NCI-H1436 (cell line): ENCODE results near the gene GNAI1.

Experiments used
- DNase-seq: peaks from one replicate; lab custom pipeline; 2025; lab: John Stamatoyannopoulos, UW

GNAI1 gene

GRCh38 chr7:80213814-80214213 is 79.2 kb downstream of the GNAI1 start:
- DNase-seq: no peak

DNA sequence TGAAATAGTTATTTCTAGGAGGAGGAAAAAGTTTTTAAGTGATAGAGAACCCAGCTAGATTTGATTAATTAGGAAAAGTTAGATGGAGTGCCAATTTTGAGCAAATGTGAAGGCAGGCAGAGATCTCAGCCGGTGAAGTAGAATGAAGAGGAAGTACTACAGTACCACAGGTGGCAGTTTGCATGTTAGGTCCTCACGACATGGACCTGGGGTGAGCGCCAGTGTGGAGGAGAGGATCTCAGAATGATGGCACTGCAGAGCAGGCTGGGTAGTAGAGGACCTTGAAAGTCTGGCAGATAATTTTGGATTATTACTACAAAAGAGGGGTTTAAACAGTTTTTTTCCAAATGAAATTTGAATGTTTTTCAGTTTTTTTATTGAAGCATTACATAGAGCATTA is 81.1 kb downstream of the GNAI1 start:
- no peak for DNase-seq

GRCh38 chr7:80216996-80217842 is 82.6 kb downstream of the GNAI1 start:
- DNase-seq: no peak

DNA sequence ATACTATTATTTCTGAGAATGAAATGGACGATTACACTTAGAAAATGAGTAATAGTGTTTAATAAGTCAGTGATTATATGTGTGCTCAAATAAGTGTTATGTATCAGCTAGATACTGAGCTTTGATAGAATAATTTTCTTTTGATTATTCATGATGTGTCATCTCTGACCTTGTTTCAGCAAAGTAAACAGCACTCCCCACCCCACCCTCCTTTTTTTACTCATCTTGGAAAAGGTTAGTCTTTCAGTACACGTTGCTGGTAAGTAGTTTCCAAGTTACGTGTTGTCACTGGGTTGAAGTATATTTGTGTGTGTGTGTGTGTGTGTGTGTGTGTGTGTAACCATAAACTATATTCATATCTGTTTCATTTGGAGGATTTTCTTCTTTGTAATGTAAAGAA is 84.1 kb downstream of the GNAI1 start:
- no peak for DNase-seq

- no peak for DNase-seq
These were observed 85.5 kb downstream of the GNAI1 start for GRCh38 chr7:80220022-80220634.

DNA sequence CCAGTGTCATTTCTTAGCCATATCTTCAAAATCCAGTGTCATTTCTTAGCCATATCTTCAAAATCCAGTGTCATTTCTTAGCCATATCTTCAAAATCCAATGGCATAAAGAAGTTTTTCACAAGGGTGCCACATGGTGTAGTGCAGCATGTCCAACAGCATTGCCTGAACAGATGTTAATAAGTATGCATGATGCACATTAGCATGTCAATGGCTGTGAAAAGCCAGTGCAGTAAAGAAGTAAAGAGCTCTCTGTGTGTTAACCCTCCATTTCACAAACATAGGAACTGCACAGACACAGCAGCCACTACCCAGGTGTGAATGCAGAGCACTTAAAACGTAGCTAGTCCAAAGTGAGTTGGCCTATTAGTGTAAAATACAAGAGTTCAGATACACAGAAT is 89.8 kb downstream of the GNAI1 start:
- no peak for DNase-seq

GRCh38 chr7:80225361-80225760 is 90.7 kb downstream of the GNAI1 start:
- no peak for DNase-seq

DNA sequence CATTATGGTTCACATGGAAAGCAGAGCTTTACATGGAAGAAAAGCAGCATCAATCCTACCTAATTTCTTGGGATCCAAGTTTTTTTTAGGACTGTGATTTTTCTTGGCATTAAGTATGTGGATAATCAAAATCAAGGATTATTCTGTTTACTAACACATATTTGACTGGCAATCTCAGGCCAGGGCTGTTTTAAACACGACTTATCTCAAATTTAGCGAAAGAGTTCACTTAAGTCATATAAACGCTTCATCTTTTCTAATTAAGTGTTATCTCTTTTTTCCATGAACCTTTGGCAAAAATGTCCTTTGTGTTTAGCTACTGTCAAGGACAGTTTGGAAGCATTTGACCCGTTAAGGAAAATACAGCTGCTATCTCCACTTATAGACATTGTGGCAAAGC is 92.0 kb downstream of the GNAI1 start:
- DNase-seq: no peak

DNA sequence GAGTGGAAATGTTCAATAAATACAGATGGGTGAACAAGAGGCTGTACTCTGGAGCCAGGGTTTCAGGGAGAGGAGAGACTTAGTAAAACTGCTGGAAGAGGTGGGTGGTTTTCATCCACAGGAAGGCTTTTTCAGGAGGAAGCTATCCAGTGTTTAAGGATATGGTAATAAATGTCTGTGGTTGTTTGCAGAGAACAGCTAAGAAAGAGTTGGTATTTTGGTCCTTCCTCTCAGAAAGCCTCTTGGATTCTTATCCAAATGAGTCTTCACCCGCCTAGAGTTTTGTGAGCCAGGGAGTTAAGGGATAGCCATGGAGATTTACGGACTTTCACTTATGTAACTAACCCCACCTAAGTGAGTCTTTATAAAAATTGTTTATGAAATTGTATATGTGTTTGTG is 95.7 kb downstream of the GNAI1 start:
- no peak for DNase-seq

DNA sequence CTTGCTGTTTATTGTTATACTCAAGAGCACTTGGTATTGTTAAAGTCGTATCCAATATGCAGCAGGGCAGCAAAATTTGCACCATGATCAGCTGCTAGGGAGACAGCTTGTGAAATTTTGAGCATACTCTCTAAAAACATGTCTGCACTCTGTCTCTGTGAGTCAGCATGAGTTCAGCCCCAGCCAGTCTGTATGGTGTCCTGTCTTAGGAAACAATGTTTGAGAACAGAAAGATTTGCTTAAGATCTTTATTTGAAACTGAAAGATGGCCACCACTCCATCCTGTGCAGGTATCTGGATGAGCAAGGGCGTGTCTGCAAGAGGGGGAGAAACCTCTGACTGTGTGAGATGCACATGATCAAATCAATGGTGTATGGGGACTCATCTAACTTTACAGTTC is 97.1 kb downstream of the GNAI1 start:
- no peak for DNase-seq

DNA sequence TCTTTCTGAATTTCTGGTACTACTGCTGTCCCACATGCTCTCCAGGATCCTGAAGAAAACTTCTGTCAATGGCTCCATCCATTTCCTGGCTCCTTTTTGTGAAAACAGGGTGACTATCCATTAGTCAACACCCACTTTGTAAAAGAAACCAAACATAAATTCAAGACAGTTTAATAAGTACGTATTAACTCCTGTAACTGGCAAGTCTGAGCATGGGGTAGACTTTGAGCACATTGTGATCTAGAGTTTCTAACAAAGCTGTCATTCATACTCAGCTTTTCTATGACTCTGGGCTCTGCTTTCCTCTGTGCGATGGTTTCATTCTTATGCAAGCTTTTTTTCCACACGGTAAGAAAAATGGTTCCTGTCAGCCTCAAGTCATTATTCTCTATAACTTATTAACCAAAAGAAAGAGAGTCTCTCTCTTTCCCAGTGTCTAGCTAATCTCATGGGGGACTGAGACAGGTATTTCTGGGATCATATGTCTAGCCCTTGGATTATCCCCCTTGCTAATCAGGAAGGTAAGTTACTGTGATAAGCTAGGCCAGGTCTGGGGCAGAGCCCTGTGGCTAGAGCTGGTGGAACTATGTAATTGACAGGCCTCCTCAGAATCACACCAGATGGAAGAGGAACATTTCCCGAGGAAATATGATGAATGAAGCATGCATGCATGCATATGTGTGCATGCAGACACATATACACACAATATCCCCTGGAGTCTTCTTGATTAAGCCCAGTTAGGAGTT is 98.5 kb downstream of the GNAI1 start:
- no peak for DNase-seq

DNA sequence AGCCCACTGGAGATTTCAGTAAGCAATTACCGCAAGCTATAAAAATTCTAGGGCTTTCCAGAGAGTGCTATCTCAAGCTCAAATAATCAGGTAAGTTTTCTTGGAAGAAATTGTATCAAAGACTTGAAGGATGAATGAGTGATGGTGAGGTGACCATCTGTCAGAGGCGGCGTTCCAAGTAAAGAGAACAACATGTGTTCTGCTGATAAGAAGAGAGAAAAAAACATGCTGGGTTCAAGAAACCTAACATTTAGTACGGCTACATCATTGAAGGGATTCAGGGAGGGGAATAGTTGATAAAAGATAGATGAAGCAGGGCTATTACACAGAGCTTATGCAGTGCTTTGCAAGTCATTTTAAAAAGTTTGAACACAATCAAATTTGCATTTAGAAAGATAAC is 100.7 kb downstream of the GNAI1 start:
- no peak for DNase-seq

DNA sequence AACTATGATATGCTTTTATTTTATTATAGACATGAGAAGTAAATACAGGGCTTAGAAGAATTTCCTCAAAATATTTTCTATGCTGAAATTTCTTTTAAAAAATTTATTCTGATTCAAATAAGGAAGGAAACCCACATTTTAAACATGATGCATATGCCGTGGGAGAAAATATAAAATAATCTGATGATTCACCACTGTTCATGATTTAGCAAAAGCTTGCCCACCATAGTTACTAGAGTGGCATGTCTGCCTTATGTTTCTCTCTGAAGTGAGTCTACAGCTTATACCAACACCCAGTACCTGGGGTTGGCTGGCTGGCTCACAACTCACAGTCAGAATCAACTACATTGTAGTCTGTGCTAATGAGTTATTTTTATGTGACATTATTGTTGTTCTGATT is 102.0 kb downstream of the GNAI1 start:
- DNase-seq: no peak

GRCh38 chr7:80240265-80241025 is 105.8 kb downstream of the GNAI1 start:
- DNase-seq: no peak

- DNase-seq: no peak
These were observed 107.0 kb downstream of the GNAI1 start for GRCh38 chr7:80241671-80242070.

DNA sequence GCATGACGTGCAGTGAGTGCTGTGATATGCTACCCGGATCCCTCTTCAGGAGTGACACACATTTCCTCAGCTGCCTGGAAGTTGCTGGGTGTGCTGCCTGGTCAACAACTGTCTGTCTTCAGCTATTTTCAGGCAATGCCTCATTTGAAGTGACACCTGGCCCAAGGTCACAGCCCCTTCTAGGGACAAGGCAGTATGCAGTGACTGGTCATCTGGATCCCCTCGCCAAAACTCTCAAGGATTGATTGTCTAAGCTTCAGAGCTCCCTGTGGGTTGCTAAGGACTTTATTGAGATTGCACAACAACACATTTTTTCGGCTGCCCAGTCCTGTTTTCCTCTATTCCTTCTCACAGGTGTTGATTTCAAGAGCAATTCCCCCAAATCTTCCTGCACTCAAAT is 108.8 kb downstream of the GNAI1 start:
- DNase-seq: no peak

DNA sequence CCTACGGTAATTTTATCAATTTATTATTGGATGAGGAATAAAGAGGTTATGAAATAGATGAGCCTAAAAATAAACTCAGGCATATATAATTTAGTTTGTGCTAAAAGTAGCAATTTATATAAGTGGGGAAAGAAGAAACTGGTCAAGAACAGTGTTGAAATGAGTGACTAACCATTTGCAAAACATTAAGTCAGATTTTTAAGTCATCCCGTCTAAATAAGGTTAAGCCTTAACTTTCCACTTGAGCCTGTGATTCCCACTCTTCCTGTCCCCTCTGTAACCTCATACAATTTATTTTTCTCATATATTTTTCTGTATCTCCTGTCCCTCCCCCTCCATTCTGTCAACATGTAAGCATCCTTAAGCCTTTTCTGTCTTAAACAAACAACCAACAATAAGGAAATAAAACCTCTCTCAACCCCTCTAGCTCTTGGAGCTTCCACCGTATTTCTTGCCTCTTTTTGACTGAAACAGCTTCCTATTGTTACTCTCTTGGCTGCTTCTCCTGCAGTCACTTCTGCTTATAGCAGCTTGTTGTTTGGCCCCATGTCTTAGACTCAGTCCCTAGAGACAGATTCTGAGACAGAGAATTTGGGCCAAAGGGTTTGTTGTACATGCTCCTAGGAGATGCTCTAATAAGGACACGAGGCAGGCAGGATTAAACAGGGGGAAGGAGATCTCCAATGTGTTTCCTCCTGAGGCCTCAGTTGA is 109.7 kb downstream of the GNAI1 start:
- DNase-seq: no peak

DNA sequence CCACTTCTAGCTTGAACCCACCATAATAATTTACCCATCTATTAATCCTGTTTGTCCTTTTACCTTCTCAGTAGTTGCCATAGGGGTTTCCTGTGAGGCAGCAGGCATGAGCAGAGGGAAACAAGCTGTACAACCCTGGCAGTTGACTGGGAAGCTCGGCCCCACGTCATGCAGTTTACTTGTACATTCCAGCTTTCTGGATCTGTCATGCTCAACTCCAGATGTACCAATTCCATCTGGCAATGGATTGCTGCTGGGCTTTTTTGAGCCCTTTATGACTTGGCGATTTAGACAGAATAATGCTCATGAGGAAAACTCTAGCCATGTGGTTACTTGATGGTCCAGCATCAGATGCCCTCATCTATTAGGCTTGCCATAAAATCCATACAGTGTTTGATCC is 112.5 kb downstream of the GNAI1 start:
- DNase-seq: no peak

DNA sequence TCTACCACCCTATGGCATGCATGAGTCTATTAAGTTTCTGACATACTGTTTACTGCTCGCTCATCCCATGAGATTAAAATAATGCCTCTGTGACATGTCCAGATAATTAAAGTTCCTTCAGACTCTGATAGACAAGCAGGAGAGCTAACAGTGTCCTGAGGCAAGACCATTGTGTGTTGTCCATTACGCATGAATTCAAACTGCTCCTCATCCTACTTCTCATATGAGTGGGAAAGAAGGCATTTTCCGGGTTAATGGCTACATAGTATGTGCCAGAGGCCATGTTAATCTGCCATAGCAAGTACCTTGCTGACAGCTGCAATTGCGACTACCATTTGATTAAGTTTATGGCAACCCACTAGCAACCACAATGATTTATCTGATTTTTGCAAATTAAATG is 113.3 kb downstream of the GNAI1 start:
- DNase-seq: no peak

DNA sequence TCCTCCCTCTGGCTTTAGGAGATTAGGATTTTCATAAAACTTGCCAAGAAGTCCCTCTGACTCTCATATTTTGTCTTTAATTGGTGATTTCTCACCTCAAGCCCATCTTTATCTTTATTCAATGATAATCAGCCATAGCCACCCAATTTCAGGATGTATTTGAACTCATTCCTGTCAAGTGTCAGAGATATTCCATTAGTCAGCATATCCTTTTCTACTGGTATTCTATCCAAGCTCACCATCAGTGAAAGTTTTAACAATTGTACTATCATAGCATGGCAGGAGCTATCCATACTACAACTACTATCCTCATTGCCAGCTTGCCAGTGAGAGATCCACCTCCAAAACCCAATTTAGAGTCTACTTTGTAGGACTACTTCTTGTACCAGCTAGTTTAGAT is 114.6 kb downstream of the GNAI1 start:
- no peak for DNase-seq

- DNase-seq: no peak
These were observed 115.1 kb downstream of the GNAI1 start for GRCh38 chr7:80249619-80250295.
